GM12878 (cell line): Measurements from ENCODE around the gene TRIM8.

Source experiments
- ATF3 ChIP-seq: IDR thresholded peaks from 2 replicates; pipeline ENCODE4 v1.6.1; 2011; ENCODE audit warnings: low read depth, mild to moderate bottlenecking, low read length, moderate library complexity, borderline replicate concordance; ENCODE audit errors: extremely low read depth
- EP300 ChIP-seq, 2 experiments: fragments of 150-350 bp in 1 of 2; IDR thresholded peaks; 2 replicates each; pipeline ENCODE4 v1.6.1; 2011 to 2012; ENCODE audit warnings: low read depth in 2 of 2, low read length in 2 of 2, borderline replicate concordance in 1 of 2, improper control_type of control experiment in 1 of 2, inconsistent platforms in 1 of 2; ENCODE audit not compliant: control insufficient read depth in 1 of 2
- ESRRA ChIP-seq: IDR thresholded peaks from 2 replicates; pipeline ENCODE4 v1.6.1; 2012; ENCODE audit warnings: mild to moderate bottlenecking, low read length, improper control_type of control experiment
- HDAC2 ChIP-seq: fragments of 200-600 bp; sonication (generic); IDR thresholded peaks from 2 replicates; pipeline ENCODE4 v1.6.1; 2017
- MAX ChIP-seq: IDR thresholded peaks from 2 replicates; pipeline ENCODE4 v1.6.1; 2012; ENCODE audit warnings: low read depth, low read length, improper control_type of control experiment
- MEF2B ChIP-seq: fragments of 450-650 bp; IDR thresholded peaks from 2 replicates; pipeline ENCODE4 v1.6.1; 2018; ENCODE audit warnings: mild to moderate bottlenecking, moderate library complexity; ENCODE audit not compliant: partially characterized antibody, poor library complexity, severe bottlenecking
- RAD51 ChIP-seq: fragments of 450-650 bp; IDR thresholded peaks from 2 replicates; pipeline ENCODE4 v1.6.1; 2016; ENCODE audit warnings: moderate library complexity, mild to moderate bottlenecking, inconsistent platforms
- SMARCA5 ChIP-seq: fragments of 450-650 bp; IDR thresholded peaks from 2 replicates; pipeline ENCODE4 v1.6.1; 2017; ENCODE audit warnings: mild to moderate bottlenecking
- SUZ12 ChIP-seq: fragments of 200-600 bp; sonication (generic); IDR thresholded peaks from one replicate; pipeline ENCODE4 v1.6.1; 2018; ENCODE audit warnings: antibody characterized with exemption, mild to moderate bottlenecking; ENCODE audit not compliant: unreplicated experiment
- ZBTB40 ChIP-seq: fragments of 450-650 bp; IDR thresholded peaks from 2 replicates; pipeline ENCODE4 v1.6.1; 2016; ENCODE audit warnings: mild to moderate bottlenecking, moderate library complexity, borderline replicate concordance
- TF ChIP-seq, protein P1 (sequence below): IDR thresholded peaks from 2 replicates; pipeline ENCODE4 v1.6.1; 2012; ENCODE audit warnings: low read depth, low read length, improper control_type of control experiment

DNA sequence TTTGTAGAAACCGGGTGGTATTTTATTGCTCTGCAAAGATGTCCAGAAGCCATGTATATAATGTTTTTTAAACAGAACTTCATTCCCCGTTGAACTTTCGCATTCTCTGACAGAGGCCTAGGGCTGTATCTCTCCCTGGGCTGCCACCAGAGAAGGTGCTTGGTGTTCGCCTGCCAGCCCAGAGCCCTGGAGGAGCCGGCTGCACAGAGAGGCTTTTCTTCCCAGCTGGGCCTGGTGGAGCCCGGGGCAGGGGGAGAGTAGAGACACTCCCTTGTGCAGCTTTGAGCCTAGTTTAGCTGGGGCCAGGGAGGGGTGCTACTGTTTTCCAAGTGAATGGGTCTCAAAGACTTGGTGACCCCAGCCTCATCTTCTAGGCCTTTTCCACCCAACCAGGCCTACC lies 13.6 kb upstream of the TRIM8 start:
- TF ChIP-seq SMARCA5 (no peak), SUZ12 (no peak), MAX (no peak), RAD51 (no peak), ESRRA (no peak), HDAC2 (no peak), EP300 (IDR thresholded peaks at IDR 0.05; ENCODE audit: borderline replicate concordance in 1 of 2, control insufficient read depth in 1 of 2, low read depth in 2 of 2, low read length in 2 of 2) (no peak), ZBTB40 (no peak), ATF3 (no peak), MEF2B (no peak)
- TF ChIP-seq, protein P1, sequence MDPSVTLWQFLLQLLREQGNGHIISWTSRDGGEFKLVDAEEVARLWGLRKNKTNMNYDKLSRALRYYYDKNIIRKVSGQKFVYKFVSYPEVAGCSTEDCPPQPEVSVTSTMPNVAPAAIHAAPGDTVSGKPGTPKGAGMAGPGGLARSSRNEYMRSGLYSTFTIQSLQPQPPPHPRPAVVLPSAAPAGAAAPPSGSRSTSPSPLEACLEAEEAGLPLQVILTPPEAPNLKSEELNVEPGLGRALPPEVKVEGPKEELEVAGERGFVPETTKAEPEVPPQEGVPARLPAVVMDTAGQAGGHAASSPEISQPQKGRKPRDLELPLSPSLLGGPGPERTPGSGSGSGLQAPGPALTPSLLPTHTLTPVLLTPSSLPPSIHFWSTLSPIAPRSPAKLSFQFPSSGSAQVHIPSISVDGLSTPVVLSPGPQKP, result no peak
